ENCODE results near the gene IL17RC.

DNA sequence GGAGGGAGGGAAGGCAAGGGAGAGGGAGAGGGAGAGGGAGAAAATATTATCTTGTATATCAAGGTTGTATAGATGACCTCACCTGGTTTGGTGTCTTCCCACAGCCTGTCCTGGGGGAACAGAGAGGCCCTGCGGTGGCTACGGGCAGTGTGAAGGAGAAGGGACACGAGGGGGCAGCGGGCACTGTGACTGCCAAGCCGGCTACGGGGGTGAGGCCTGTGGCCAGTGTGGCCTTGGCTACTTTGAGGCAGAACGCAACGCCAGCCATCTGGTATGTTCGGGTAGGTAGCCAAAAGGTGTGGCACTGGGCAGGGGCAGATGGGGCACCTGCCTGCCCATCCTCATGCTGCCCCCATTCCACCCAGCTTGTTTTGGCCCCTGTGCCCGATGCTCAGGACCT, 23.8 kb downstream of the IL17RC start:
- TF ChIP-seq, protein P1, sequence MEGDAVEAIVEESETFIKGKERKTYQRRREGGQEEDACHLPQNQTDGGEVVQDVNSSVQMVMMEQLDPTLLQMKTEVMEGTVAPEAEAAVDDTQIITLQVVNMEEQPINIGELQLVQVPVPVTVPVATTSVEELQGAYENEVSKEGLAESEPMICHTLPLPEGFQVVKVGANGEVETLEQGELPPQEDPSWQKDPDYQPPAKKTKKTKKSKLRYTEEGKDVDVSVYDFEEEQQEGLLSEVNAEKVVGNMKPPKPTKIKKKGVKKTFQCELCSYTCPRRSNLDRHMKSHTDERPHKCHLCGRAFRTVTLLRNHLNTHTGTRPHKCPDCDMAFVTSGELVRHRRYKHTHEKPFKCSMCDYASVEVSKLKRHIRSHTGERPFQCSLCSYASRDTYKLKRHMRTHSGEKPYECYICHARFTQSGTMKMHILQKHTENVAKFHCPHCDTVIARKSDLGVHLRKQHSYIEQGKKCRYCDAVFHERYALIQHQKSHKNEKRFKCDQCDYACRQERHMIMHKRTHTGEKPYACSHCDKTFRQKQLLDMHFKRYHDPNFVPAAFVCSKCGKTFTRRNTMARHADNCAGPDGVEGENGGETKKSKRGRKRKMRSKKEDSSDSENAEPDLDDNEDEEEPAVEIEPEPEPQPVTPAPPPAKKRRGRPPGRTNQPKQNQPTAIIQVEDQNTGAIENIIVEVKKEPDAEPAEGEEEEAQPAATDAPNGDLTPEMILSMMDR (IDR thresholded peaks at IDR 0.05) = no peak
- TF ChIP-seq POLR2A (IDR thresholded peaks at IDR 0.05) = no peak

Measured in esophagus squamous epithelium (tissue), 4 donors.